NT2/D1 (cell line): ENCODE results near the gene IRX3.

ENCODE experiments used
- YY1 ChIP-seq: IDR thresholded peaks from 2 replicates; pipeline ENCODE4 v1.6.1; 2011; ENCODE audit not compliant: insufficient read length, insufficient read depth
- ZNF274 ChIP-seq: IDR thresholded peaks from 2 replicates; pipeline ENCODE4 v1.6.1; 2011; ENCODE audit warnings: mild to moderate bottlenecking, low read depth, low read length

DNA sequence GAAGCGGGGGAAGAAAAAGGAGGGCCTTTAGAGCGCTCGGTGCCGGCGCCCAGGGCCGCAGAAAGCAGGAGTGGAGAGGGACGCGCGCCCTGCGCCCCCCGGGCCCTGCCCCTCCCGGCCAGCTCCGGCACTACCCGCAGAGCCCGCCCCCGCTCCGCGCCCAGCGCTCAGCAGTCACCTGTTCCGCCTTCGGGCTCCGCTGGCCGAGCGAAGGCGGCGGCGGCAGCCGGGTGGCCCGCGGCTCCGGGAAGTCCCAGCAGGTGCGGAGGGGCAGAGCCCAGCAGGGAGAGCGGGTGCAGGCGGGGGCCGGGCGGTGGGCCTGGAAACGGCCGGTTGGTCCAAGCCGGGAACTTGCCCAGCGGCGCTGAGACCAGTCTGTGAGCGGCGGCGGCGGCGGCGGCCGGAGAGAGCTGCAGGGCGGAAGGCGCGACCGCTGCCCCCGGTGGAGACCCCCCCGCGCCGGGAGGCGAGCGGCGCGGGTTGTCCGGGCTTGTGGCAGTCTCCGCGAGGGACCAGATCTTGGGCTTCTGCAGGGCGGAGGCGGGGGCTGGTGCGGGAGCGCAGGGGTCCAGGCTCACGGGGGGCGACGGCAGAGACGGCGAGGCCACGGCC is 2.2 kb downstream of the IRX3 start:
- TF ChIP-seq ZNF274 (no peak), YY1 (no peak)
